HG03558 (cell line): ENCODE data around the gene TSPYL2.

Experiments
- ATAC-seq: cut with Tn5 transposase; IDR thresholded peaks from one replicate; pipeline ENCODE4 v1.9.1; 2021; ENCODE audit warnings: moderate number of reproducible peaks; ENCODE audit not compliant: unreplicated experiment; ENCODE audit errors: extremely low read depth

Gene TSPYL2

DNA sequence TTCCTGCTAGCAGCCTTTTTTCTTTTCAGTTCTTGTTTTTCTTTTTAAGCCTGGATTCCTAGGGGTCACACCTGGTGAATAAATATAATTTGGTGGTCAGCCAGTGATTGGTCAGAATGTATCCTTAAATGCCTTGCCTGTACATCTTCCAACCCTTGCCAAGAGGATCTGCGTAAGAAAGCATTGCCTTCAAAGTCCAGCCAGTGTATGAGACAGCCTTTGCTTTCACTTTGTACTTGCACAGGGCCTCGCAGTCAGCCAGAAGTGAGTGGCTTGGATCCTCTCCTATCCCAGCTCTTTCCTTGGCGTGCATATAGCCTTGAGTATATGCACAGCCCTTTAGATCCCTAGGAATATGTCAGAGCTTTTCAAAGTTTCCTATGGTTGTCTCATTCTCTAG is 33.9 kb downstream of the TSPYL2 start:
- ATAC-seq = no peak

DNA sequence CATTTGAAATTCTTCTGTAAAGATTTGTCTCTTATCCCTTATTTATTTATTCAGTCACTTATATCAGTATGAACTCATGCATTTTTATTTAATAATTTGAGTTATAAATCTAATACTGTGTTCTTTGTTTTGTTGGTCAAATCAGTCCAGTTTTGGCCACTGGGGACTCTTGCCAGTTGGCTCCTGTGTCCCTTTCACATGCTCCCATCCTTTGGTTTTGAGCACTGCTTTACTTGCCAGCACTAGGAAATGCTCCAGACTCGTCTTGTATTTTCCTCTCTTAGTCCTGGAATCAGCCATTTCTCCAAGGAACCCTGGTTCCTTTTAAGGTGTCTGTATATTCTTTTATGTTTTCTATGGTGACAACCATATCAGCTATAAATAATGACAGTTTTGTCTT is 39.8 kb downstream of the TSPYL2 start:
- no peak for ATAC-seq

DNA sequence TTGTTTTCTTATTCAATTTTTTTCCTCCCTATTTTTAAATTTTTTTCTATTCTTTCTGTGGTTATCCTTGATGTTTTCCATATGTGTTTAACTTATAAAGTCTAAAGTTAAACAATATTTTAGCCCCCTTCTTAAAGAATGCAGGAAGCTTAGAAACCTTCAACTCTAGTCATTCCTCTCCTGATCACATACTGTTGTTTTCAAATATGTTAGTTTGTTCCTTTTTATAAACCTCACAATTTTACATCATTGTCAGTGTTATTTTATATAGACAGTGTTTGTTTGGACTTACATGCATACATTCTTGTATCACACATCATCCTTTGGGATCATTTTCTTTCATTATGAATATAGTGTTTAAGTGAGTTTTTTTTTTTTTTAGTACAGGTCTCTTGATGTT is 43.3 kb downstream of the TSPYL2 start:
- no peak for ATAC-seq

DNA sequence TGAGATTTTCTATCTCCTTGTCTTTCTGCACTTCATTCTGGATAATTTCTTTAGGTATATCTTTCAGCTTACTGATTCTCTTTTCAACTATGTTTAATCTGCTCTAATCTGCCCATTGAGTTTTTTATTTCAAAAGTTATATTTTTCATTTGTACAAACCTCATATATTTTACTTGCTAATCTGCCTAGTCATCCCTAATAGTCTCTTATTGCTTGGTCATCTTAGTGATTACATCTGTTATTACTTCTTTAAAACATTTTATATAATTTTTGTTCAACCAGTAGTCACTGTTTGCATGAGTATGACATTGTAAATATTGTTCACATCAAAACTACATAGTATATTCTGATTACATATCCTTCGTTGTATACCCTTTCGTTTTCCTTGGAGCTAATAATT is 44.2 kb downstream of the TSPYL2 start:
- ATAC-seq = no peak

DNA sequence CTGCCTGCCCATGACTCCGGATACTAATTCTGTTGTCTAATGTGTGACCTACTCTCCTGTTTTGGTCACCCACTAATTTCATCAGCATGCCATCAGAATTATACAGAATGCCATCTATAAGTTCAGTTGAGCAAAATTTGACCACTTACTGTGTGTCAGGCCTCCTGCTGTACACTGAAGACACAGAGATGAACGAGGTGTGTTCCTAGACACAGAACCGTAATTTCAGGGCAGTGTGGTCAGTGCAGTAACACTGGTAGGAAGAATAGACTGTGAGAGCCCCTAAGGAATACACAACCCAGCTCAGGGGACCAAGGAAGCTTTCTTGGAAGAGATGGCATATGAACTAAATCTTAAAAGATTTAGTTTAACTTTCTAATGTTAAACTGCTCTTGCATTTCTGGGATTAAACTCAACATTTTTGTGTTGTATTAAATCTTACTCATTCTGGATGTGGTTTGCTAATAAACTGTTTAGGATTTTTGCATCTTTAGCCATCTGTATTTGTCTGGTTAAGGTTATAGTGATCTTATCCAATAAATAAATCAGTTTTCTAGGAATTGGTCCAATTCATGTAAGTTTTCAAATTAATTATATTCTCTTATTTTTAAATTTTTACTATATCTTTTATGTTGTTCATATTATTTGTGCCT is 46.1 kb downstream of the TSPYL2 start:
- ATAC-seq = no peak

DNA sequence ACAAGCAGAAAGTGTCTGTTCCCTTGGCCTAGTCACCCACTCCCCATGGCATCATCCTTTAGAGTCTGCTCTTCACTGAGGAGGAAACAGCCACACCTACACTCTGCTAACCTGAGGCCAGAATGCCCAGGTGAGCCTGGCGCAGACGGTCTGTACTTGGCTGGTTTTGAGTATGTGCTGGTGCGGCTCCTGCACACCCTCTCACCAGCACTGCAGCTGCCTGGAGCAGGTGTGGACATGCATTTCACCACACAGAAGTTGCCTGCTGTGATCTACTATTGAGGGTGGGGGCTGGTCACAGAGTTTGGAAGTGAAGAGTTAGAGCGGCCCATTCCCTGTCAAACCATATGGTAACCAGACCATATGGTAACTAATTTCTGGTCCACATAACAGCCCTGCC is 51.2 kb downstream of the TSPYL2 start:
- ATAC-seq = no peak

DNA sequence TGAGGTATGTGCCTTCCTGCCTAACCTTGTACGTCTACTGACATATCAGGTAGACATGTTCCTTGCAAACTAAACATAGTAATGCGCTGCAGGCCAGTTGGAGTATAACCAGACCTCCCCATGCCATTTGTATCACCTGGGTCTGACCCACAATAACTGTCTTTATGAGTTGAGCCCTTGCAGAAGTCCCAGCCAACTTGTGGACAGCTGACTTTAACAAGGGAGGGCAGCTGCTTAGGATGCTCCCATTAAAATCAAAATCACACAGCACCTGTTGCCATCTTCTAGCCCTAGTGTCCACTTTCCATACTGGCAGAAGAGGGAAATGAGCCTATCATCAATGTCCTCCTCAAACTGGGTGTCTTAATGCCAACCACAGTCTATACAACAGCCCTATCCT is 53.4 kb downstream of the TSPYL2 start:
- no peak for ATAC-seq
